CD8-positive, alpha-beta memory T cell (primary cell): Measurements from ENCODE around the gene UNC5B. TPM values are rescaled to one million over a fixed set of nuclear protein-coding genes. Genes with fewer than 3 reads are reported as not detected.

ENCODE experiments used
- CTCF ChIA-PET: fragments of 350-600 bp; sonication (Branson Sonifier 250); formaldehyde crosslinking; loops from one replicate; lab custom pipeline; 2021; ENCODE audit warnings: antibody characterized with exemption; lab: Charles Lee
- POLR2A ChIA-PET: fragments of 350-600 bp; sonication (Branson Sonifier 250); formaldehyde crosslinking; loops from one replicate; lab custom pipeline; 2021; ENCODE audit warnings: antibody characterized with exemption; lab: Charles Lee
- DNase-seq, 5 donors: peaks; one replicate each; pipeline versions ENCODE4 v3.0.0 to v3.0.0-alpha.2; 2020 to 2022; ENCODE audit warnings: mixed read lengths in 1 of 5
- H3K27ac ChIP-seq: one replicate; pipeline ENCODE4 v1.7.0; 2013; ENCODE audit warnings: low read depth, mild to moderate bottlenecking, low read length, moderate library complexity
- H3K27me3 ChIP-seq: 2 replicates; pipeline ENCODE4 v1.7.0; 2013; ENCODE audit warnings: low read length, mild to moderate bottlenecking; ENCODE audit not compliant: insufficient read depth, poor library complexity, severe bottlenecking
- H3K36me3 ChIP-seq: 2 replicates; pipeline ENCODE4 v1.7.0; 2013; ENCODE audit warnings: mild to moderate bottlenecking, low read length, moderate library complexity; ENCODE audit not compliant: insufficient read depth
- H3K4me1 ChIP-seq: 2 replicates; pipeline ENCODE4 v1.7.0; 2013; ENCODE audit warnings: mild to moderate bottlenecking, low read length, moderate library complexity; ENCODE audit not compliant: insufficient read depth
- H3K4me3 ChIP-seq: 2 replicates; pipeline ENCODE4 v1.7.0; 2013; ENCODE audit warnings: mild to moderate bottlenecking, low read length
- H3K9me3 ChIP-seq: 2 replicates; pipeline ENCODE4 v1.7.0; 2013; ENCODE audit warnings: mild to moderate bottlenecking, low read length
- H3K27ac Mint-ChIP-seq, 8 donors: one replicate each; pipeline ENCODE4 v1.8.0; 2020 to 2021; ENCODE audit warnings: mixed read lengths in 8 of 8, mild to moderate bottlenecking in 6 of 8, inconsistent platforms in 3 of 8, moderate library complexity in 3 of 8
- H3K27me3 Mint-ChIP-seq, 2 donors: one replicate each; pipeline ENCODE4 v1.8.0; 2020 to 2021; ENCODE audit warnings: mixed read lengths in 2 of 2, mild to moderate bottlenecking in 1 of 2, moderate library complexity in 1 of 2
- H3K36me3 Mint-ChIP-seq, 3 donors: one replicate each; pipeline ENCODE4 v1.8.0; 2020 to 2021; ENCODE audit warnings: mixed read lengths in 3 of 3, inconsistent platforms in 1 of 3, mild to moderate bottlenecking in 1 of 3
- H3K4me1 Mint-ChIP-seq, 3 donors: one replicate each; pipeline ENCODE4 v1.8.0; 2020 to 2021; ENCODE audit warnings: mixed read lengths in 3 of 3, inconsistent platforms in 1 of 3, mild to moderate bottlenecking in 1 of 3
- H3K4me3 Mint-ChIP-seq, 7 donors: one replicate each; pipeline ENCODE4 v1.8.0; 2020 to 2021; ENCODE audit warnings: mixed read lengths in 7 of 7, mild to moderate bottlenecking in 6 of 7, moderate library complexity in 4 of 7, inconsistent platforms in 2 of 7
- H3K9me3 Mint-ChIP-seq, 5 donors: one replicate each; pipeline ENCODE4 v1.8.0; 2020 to 2022; ENCODE audit warnings: mixed read lengths in 5 of 5, mild to moderate bottlenecking in 3 of 5, moderate library complexity in 2 of 5, inconsistent platforms in 1 of 5
- polyA plus RNA-seq: library from polyadenylated mRNA; unstranded; fragments of 300-500 nt; fragmentation: Illumina TruSeq; gene quantifications from one replicate; pipeline ENCODE4 v1.2.3, GENCODE V29; 2021
- total RNA-seq, 2 experiments: library from RNA; stranded (reverse); gene quantifications; one replicate each; pipeline ENCODE4 v1.2.3, GENCODE V29; 2021

UNC5B gene
- total and polyA plus RNA-seq, 3 experiments from 2014 or later = 0.06 to 0.13 (median 0.11) TPM

- H3K9me3 Mint-ChIP-seq = no peaks in the 10 kb centered on the region
Measured at GRCh38 chr10:71187197-71187596, 25.2 kb upstream of the UNC5B start.

GRCh38 chr10:71187600-71187999, 24.8 kb upstream of the UNC5B start:
- Mint-ChIP-seq H3K36me3 (no peaks in the 10 kb centered on the region), H3K27ac (no peak overlapping the region), H3K9me3 (no peaks in the 10 kb centered on the region), H3K27me3 (peaks cover 9 to 42% of the 10 kb centered on the region in 2 donors), H3K4me3 (no peak overlapping the region), H3K4me1 (no peaks in the 10 kb centered on the region)
- Histone ChIP-seq H3K9me3 (no peaks in the 10 kb centered on the region), H3K36me3 (no peaks in the 10 kb centered on the region), H3K4me1 (no peaks in the 10 kb centered on the region), H3K27ac (no peak overlapping the region), H3K4me3 (no peak overlapping the region), H3K27me3 (no peaks in the 10 kb centered on the region)
- ChIA-PET CTCF (no interaction called here), POLR2A (no interaction called here)
- DNase-seq = no peak

More at GRCh38 chr10:71187197-71187596, 25.2 kb upstream of the UNC5B start:
- no peaks in the 10 kb centered on the region for H3K9me3 ChIP-seq
- Mint-ChIP-seq H3K27me3 (peaks cover 9 to 44% of the 10 kb centered on the region in 2 donors), H3K36me3 (no peaks in the 10 kb centered on the region), H3K27ac (no peak overlapping the region), H3K4me3 (no peak overlapping the region), H3K4me1 (no peaks in the 10 kb centered on the region)
- no peaks in the 10 kb centered on the region for H3K27me3 ChIP-seq
- no peak overlapping the region for H3K27ac ChIP-seq
- ChIA-PET CTCF (no interaction called here), POLR2A (no interaction called here)
- H3K36me3 ChIP-seq = no peaks in the 10 kb centered on the region
- H3K4me1 ChIP-seq = no peaks in the 10 kb centered on the region
- no peak for DNase-seq
- no peak overlapping the region for H3K4me3 ChIP-seq

- H3K36me3 ChIP-seq = no peaks in the 10 kb centered on the region
- Mint-ChIP-seq H3K27me3 (peaks cover 9 to 38% of the 10 kb centered on the region in 2 donors), H3K36me3 (no peaks in the 10 kb centered on the region), H3K9me3 (no peaks in the 10 kb centered on the region), H3K27ac (no peak overlapping the region), H3K4me3 (no peak overlapping the region), H3K4me1 (no peaks in the 10 kb centered on the region)
- H3K4me3 ChIP-seq = no peak overlapping the region
- H3K27ac ChIP-seq = no peak overlapping the region
- H3K27me3 ChIP-seq = no peaks in the 10 kb centered on the region
- DNase-seq = no peak
- H3K4me1 ChIP-seq = no peaks in the 10 kb centered on the region
- POLR2A ChIA-PET = no interaction called here
- no peaks in the 10 kb centered on the region for H3K9me3 ChIP-seq
- CTCF ChIA-PET = no interaction called here
Measured at GRCh38 chr10:71188201-71188600, 24.2 kb upstream of the UNC5B start.

- H3K4me1 ChIP-seq = no peaks in the 10 kb centered on the region
- no peaks in the 10 kb centered on the region for H3K4me1 Mint-ChIP-seq
- no peaks in the 10 kb centered on the region for H3K36me3 ChIP-seq
- no peak overlapping the region for H3K27ac Mint-ChIP-seq
- no peaks in the 10 kb centered on the region for H3K9me3 Mint-ChIP-seq
- no peak overlapping the region for H3K4me3 Mint-ChIP-seq
- peaks cover 11 to 35% of the 10 kb centered on the region in 2 donors for H3K27me3 Mint-ChIP-seq
- no peaks in the 10 kb centered on the region for H3K36me3 Mint-ChIP-seq
- H3K4me3 ChIP-seq = no peak overlapping the region
- no peak overlapping the region for H3K27ac ChIP-seq
- CTCF ChIA-PET = no interaction called here
- POLR2A ChIA-PET = no interaction called here
- no peak for DNase-seq
- no peaks in the 10 kb centered on the region for H3K9me3 ChIP-seq
- H3K27me3 ChIP-seq = no peaks in the 10 kb centered on the region
Measured at GRCh38 chr10:71191019-71191418, 21.4 kb upstream of the UNC5B start.

- H3K4me3 Mint-ChIP-seq = no peak overlapping the region
- no peaks in the 10 kb centered on the region for H3K4me1 ChIP-seq
- POLR2A ChIA-PET = no interaction called here
- no peak overlapping the region for H3K4me3 ChIP-seq
- no peak overlapping the region for H3K27ac ChIP-seq
- no peak for DNase-seq
- H3K27ac Mint-ChIP-seq = peak overlapping the region in 1 of 8 donors; percentile 89
- peaks cover 0 to 2% (median 0%) of the 10 kb centered on the region in 5 donors for H3K9me3 Mint-ChIP-seq
- peaks cover 12 to 33% of the 10 kb centered on the region in 2 donors for H3K27me3 Mint-ChIP-seq
- no peaks in the 10 kb centered on the region for H3K36me3 ChIP-seq
- no peaks in the 10 kb centered on the region for H3K27me3 ChIP-seq
- H3K9me3 ChIP-seq = no peaks in the 10 kb centered on the region
- CTCF ChIA-PET = no interaction called here
- no peaks in the 10 kb centered on the region for H3K4me1 Mint-ChIP-seq
- no peaks in the 10 kb centered on the region for H3K36me3 Mint-ChIP-seq
Measured at GRCh38 chr10:71191551-71192076, 20.8 kb upstream of the UNC5B start.

- H3K27ac Mint-ChIP-seq = no peak overlapping the region
- ChIA-PET CTCF (no interaction called here), POLR2A (no interaction called here)
Measured at GRCh38 chr10:71193516-71193915, 18.9 kb upstream of the UNC5B start.

GRCh38 chr10:71197955-71198354, 14.4 kb upstream of the UNC5B start:
- Histone ChIP-seq H3K27me3 (no peaks in the 10 kb centered on the region), H3K9me3 (no peaks in the 10 kb centered on the region), H3K36me3 (no peaks in the 10 kb centered on the region), H3K4me1 (no peaks in the 10 kb centered on the region), H3K4me3 (no peak overlapping the region), H3K27ac (no peak overlapping the region)
- ChIA-PET POLR2A (no interaction called here), CTCF (no interaction called here)
- Mint-ChIP-seq H3K36me3 (no peaks in the 10 kb centered on the region), H3K27me3 (peaks cover 17 to 19% of the 10 kb centered on the region in 2 donors), H3K4me1 (no peaks in the 10 kb centered on the region), H3K4me3 (no peak overlapping the region), H3K27ac (no peak overlapping the region), H3K9me3 (peaks cover 0 to 19% (median 5%) of the 10 kb centered on the region in 5 donors)
- DNase-seq = no peak

More at GRCh38 chr10:71193516-71193915, 18.9 kb upstream of the UNC5B start:
- Histone ChIP-seq H3K27ac (no peak overlapping the region), H3K4me3 (no peak overlapping the region), H3K4me1 (no peaks in the 10 kb centered on the region), H3K36me3 (no peaks in the 10 kb centered on the region), H3K27me3 (no peaks in the 10 kb centered on the region), H3K9me3 (no peaks in the 10 kb centered on the region)
- Mint-ChIP-seq H3K27me3 (peaks cover 13 to 23% of the 10 kb centered on the region in 2 donors), H3K4me3 (no peak overlapping the region), H3K36me3 (no peaks in the 10 kb centered on the region), H3K4me1 (no peaks in the 10 kb centered on the region), H3K9me3 (peaks cover 0 to 13% (median 5%) of the 10 kb centered on the region in 5 donors)
- DNase-seq = no peak

- peaks cover 13 to 41% of the 10 kb centered on the region in 2 donors for H3K27me3 Mint-ChIP-seq
- H3K36me3 Mint-ChIP-seq = no peaks in the 10 kb centered on the region
- peaks cover 0 to 17% (median 5%) of the 10 kb centered on the region in 5 donors for H3K9me3 Mint-ChIP-seq
- Histone ChIP-seq H3K4me1 (no peaks in the 10 kb centered on the region), H3K36me3 (no peaks in the 10 kb centered on the region), H3K4me3 (no peak overlapping the region), H3K9me3 (no peaks in the 10 kb centered on the region), H3K27ac (no peak overlapping the region), H3K27me3 (no peaks in the 10 kb centered on the region)
- H3K4me1 Mint-ChIP-seq = no peaks in the 10 kb centered on the region
- no peak for DNase-seq
- CTCF ChIA-PET = no interaction called here
- no peak overlapping the region for H3K4me3 Mint-ChIP-seq
- no peak overlapping the region for H3K27ac Mint-ChIP-seq
- POLR2A ChIA-PET = no interaction called here
Measured at GRCh38 chr10:71201849-71202248, 10.5 kb upstream of the UNC5B start.
